Right lobe of liver (tissue), 6 donors: ENCODE data around the gene KLHL21. TPM values are rescaled to one million over a fixed set of nuclear protein-coding genes. Genes with fewer than 3 reads are reported as not detected.

Experiments
- ATAC-seq, 4 donors: fragments of 200-7000 bp; cut with Tn5 transposase; one replicate each; pipeline ENCODE4 v1.9.1; 2020; ENCODE audit warnings: mild to moderate bottlenecking in 4 of 4, moderate library complexity in 4 of 4
- DNase-seq, 3 donors: peaks; one replicate each; pipeline ENCODE4 v3.0.0-alpha.2; 2020
- H3K27ac ChIP-seq, 3 donors: fragments of 200-600 bp; one replicate each; pipeline ENCODE4 v1.8.0; 2022
- H3K27me3 ChIP-seq, 2 donors: fragments of 200-600 bp; one replicate each; pipeline ENCODE4 v1.8.0; 2022
- H3K36me3 ChIP-seq, 4 donors: fragments of 200-600 bp; sonication (generic) in 1 of 4; one replicate each; pipeline versions ENCODE4 v1.5.1 to v1.8.0; 2017 to 2022; ENCODE audit warnings: control low read depth in 1 of 4
- H3K4me1 ChIP-seq, 4 donors: fragments of 200-600 bp; sonication (generic) in 1 of 4; one replicate each; pipeline versions ENCODE4 v1.5.1 to v1.8.0; 2017 to 2022; ENCODE audit warnings: control low read depth in 1 of 4
- H3K4me3 ChIP-seq, 3 donors: fragments of 200-600 bp; one replicate each; pipeline ENCODE4 v1.8.0; 2022
- H3K9me3 ChIP-seq, 4 donors: fragments of 200-600 bp; sonication (generic) in 1 of 4; one replicate each; pipeline versions ENCODE4 v1.5.1 to v1.8.0; 2017 to 2022; ENCODE audit warnings: control low read depth in 1 of 4
- CTCF ChIP-seq, 4 donors: fragments of 200-600 bp in 3 of 4; fragments of 450-650 bp in 1 of 4; IDR thresholded peaks; one replicate each; pipeline versions ENCODE4 v1.5.1 to v1.8.0; 2016 to 2022; ENCODE audit warnings: antibody characterized with exemption in 4 of 4, mild to moderate bottlenecking in 2 of 4
- POLR2A ChIP-seq: fragments of 450-650 bp; IDR thresholded peaks from one replicate; pipeline ENCODE4 v1.6.1; 2017; ENCODE audit warnings: antibody characterized with exemption, mild to moderate bottlenecking
- WGBS: methylation state at CpG from one replicate; pipeline ENCODE4 v1.1.6; 2018; ENCODE audit warnings: low coverage, low lambda C conversion rate; ENCODE audit not compliant: insufficient coverage; ENCODE audit errors: missing lambda C conversion rate; 5-methylcytosine and 5-hydroxymethylcytosine counted together
- intact Hi-C, 2 donors: fragments of 100-400 bp; cut with DNase I; formaldehyde crosslinking; loops; one replicate each; pipeline versions ENCODE4 v1.11.2 to v1.14.1; 2022
- total RNA-seq, 6 experiments: library from RNA; depleted of rRNA in 2 of 6; stranded (reverse); fragments of >200 nt in 2 of 6; fragmentation: NEBNext Ultra II Directional in 3 of 6; extraction: Animal tissue kit (Norgen Biotek cat#: 25700) in 3 of 6; gene quantifications; one replicate each; pipeline versions ENCODE4 v1.1.0 to v1.2.4, GENCODE V29; 2016 to 2023
- donor health status: DM: no; HTN: yes; CAD: no.
- donor health status: DM: no; HTN: no; CAD: no.
- donor health status: DM: no; HTN: no; CAD: no.
- donor health status: DM: no; HTN: yes; CAD: no.
- donor health status: DM: no; HTN: yes; CAD: no.

The KLHL21 gene
- total RNA-seq, 6 experiments from 2014 or later, result 12.1 to 24.6 (median 20.0) TPM

- peaks cover 0 to 77% (median 37%) of the 10 kb centered on the region in 4 donors for H3K36me3 ChIP-seq
- no peak for DNase-seq
- no peak overlapping the region for H3K4me3 ChIP-seq
- no peak for TF ChIP-seq POLR2A
- TF ChIP-seq CTCF (IDR thresholded peaks at IDR 0.05), result no peak
- WGBS, result no CpG with 5 or more reads among the region's 13 CpGs
- peak in 3 of 4 donors; percentile 1 to 6 (median 6) for ATAC-seq
- intact Hi-C loops, result no loop called here
- no peaks in the 10 kb centered on the region for H3K27me3 ChIP-seq
- no peak overlapping the region for H3K27ac ChIP-seq
- no peaks in the 10 kb centered on the region for H3K9me3 ChIP-seq
- peaks cover 0 to under 1% (median 0%) of the 10 kb centered on the region in 4 donors for H3K4me1 ChIP-seq
These were observed 11.4 kb downstream of the KLHL21 start for GRCh38 chr1:6591222-6591621.

- no peak for ATAC-seq
- WGBS, result 59% methylated on average over 3 of the region's 7 CpGs
- TF ChIP-seq POLR2A (no peak), CTCF (IDR thresholded peaks at IDR 0.05) (no peak)
These were observed 12.6 kb downstream of the KLHL21 start for GRCh38 chr1:6590046-6590445.

GRCh38 chr1:6588893-6589520 lies 13.7 kb downstream of the KLHL21 start:
- Histone ChIP-seq H3K27ac (no peak overlapping the region), H3K9me3 (no peaks in the 10 kb centered on the region), H3K4me1 (no peaks in the 10 kb centered on the region), H3K4me3 (no peak overlapping the region), H3K36me3 (peaks cover 0 to 55% (median 20%) of the 10 kb centered on the region in 4 donors), H3K27me3 (no peaks in the 10 kb centered on the region)
- no peak for DNase-seq
- 67% methylated on average over 1 of the region's 24 CpGs for WGBS
- no peak for TF ChIP-seq POLR2A
- no peak for TF ChIP-seq CTCF (IDR thresholded peaks at IDR 0.05)
- ATAC-seq, result peak in 1 of 4 donors; percentile 1
- intact Hi-C loops, result no loop called here

More at GRCh38 chr1:6590046-6590445, 12.6 kb downstream of the KLHL21 start:
- H3K4me3 ChIP-seq, result no peak overlapping the region
- H3K4me1 ChIP-seq, result no peaks in the 10 kb centered on the region
- no peak for DNase-seq
- intact Hi-C loops, result no loop called here
- no peaks in the 10 kb centered on the region for H3K9me3 ChIP-seq
- no peaks in the 10 kb centered on the region for H3K27me3 ChIP-seq
- H3K27ac ChIP-seq, result no peak overlapping the region
- H3K36me3 ChIP-seq, result peaks cover 0 to 65% (median 27%) of the 10 kb centered on the region in 4 donors

GRCh38 chr1:6588128-6588892 lies 14.4 kb downstream of the KLHL21 start:
- H3K4me1 ChIP-seq, result peaks cover 0 to 3% (median 1%) of the 10 kb centered on the region in 4 donors
- no peaks in the 10 kb centered on the region for H3K9me3 ChIP-seq
- no peaks in the 10 kb centered on the region for H3K27me3 ChIP-seq
- H3K4me3 ChIP-seq, result no peak overlapping the region
- peak in 2 of 4 donors; percentile 3 to 7 for ATAC-seq
- DNase-seq, result no peak
- WGBS, result no CpG with 5 or more reads among the region's 25 CpGs
- TF ChIP-seq CTCF (IDR thresholded peaks at IDR 0.05) (no peak), POLR2A (no peak)
- H3K36me3 ChIP-seq, result peaks cover 0 to 48% (median 17%) of the 10 kb centered on the region in 4 donors
- H3K27ac ChIP-seq, result no peak overlapping the region
- intact Hi-C loops, result no loop called here
